ENCODE measurements around the gene EWSR1.
"Not testable (repeated sequence)": the region's sequence is repeated elsewhere in the genome, so short reads cannot be mapped to it uniquely, and the experiment has no call there.

Gene EWSR1

GRCh38 chr22:29247891-29248290, 20.2 kb upstream of the EWSR1 start:
- DNase-seq (ENCODE audit: low read depth) = not testable (repeated sequence)

DNA sequence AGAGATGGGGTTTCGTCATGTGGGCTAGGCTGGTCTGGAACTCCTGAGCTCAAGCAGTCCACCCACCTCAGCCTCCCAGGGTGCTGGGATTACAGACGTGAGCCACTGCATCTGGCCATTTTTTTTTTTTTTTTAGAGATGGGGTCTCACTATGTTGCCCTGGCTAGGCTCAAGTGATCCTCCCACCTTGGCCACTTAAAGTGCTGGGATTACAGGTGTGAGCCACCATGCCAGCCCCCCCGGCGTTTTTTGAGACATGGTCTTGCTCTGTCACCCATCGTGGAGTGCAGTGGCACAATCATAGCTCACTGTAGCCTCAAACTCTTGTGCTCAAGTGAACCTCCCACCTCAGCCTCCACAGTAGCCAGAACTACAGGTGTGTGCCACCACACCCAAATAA, 16.8 kb upstream of the EWSR1 start:
- DNase-seq (ENCODE audit: low read depth) = no peak

- DNase-seq (ENCODE audit: low read depth) = no peak
Measured at GRCh38 chr22:29251981-29252911, 15.8 kb upstream of the EWSR1 start.

DNA sequence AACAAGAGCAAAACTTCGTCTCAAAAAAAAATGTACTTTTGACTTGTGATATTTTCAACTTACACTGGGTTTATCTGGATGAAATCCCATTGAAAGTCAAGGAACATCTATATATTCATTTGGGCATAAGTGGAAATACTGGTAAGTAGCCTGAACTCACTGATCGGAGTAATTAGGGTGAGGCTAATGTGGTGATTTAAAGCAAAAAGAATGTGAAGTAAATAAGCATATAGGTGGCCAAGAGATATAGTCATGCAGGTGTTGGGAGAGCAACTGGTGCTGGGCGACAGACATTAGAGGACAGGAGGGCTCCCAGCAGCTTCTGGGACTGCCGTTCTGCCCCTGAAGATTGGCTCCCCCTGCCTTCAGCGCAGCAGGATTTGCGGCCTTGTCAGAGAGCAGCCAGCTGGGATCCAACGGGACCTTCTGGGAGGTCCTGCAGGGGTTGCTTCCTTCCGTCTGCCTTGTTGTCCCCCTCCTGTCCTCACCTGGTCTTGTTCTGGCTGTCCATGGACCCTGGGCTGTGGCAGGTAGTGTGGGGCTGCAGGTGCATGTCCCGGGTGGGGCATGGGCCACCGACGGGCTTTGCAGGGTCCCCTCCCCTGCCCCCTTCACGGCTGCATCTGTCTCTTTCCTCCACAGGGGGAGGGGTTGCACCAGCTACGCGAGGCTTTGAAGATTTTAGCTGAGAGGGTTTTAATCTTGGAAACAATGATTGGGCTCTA, 14.3 kb upstream of the EWSR1 start:
- no peak for DNase-seq (ENCODE audit: low read depth)

DNA sequence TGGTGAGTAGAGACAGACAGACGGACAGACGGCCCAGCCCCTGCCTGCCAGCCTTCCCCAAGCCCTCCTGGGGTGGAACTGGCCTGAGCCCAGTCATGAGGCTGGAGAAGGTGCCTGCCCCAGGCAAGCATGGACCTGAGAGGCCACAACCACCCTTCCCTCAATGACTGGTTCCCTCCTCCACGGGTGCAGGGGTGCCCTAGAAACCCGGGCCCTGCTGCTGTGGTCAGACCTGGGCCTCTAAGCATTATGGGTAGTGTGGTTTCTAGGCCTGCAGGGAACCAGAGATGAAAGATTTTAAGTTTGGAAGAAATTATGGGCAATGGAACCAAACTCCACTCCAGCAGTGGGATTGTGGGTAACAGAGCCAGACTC, 13.8 kb upstream of the EWSR1 start:
- DNase-seq (ENCODE audit: low read depth) = no peak

- no peak for DNase-seq (ENCODE audit: low read depth)
Measured at GRCh38 chr22:29255064-29255621, 12.9 kb upstream of the EWSR1 start.

DNA sequence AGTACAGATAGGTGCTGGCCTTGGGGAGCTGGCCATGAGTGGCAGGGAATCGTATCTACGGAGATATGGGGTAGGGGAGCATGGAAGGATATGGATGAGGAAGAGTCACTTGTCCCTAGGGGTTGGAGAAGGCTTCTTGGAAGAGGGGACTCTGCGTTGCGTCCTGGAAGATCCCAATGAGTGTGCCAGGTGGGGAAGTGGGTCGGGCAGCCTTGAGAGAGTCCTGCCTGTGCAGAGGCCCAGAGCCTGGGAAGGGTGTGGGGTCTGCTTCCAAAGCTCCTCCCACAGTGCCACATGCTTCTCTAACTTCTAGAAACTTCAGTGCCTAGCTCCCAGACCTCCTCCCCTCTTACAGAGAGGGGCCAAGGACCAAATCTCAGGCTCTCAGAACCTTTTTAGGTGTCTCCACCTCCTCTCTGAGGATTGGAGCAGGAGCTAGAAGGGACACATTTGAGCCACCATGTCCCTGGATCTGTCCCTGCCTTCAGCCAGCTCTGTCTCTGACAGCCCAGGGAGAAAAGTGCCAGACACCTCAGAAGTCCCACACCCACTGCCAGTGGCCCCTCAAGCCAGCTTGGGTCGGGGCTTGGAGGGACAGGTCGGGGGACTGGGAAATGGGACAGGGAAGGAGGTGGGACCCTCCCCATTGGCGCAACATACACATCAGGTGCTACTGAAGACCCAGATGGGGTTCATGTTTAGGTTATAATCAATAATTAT, 11.3 kb upstream of the EWSR1 start:
- no peak for DNase-seq (ENCODE audit: low read depth)

DNA sequence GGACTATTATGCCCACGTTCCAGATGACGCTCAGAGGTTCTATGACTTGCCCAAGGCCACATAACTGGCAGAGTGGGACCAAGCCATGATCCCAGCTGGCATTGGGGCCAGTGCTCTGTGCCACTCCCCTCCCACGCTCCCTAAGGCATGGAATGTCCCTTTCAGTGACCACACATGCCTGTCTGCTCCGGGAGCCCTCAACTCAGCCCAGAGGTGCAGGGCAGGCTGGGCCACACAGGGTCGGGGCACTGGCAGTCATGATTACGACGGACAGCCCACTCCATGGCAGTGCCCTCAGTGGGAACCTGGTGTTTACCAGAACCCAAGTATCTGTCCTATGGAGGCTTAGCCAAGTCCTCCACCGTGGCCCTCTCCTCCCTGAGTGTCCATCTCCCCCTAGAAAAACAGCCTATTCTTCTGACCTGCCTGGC, 10.3 kb upstream of the EWSR1 start:
- DNase-seq (ENCODE audit: low read depth) = no peak

DNA sequence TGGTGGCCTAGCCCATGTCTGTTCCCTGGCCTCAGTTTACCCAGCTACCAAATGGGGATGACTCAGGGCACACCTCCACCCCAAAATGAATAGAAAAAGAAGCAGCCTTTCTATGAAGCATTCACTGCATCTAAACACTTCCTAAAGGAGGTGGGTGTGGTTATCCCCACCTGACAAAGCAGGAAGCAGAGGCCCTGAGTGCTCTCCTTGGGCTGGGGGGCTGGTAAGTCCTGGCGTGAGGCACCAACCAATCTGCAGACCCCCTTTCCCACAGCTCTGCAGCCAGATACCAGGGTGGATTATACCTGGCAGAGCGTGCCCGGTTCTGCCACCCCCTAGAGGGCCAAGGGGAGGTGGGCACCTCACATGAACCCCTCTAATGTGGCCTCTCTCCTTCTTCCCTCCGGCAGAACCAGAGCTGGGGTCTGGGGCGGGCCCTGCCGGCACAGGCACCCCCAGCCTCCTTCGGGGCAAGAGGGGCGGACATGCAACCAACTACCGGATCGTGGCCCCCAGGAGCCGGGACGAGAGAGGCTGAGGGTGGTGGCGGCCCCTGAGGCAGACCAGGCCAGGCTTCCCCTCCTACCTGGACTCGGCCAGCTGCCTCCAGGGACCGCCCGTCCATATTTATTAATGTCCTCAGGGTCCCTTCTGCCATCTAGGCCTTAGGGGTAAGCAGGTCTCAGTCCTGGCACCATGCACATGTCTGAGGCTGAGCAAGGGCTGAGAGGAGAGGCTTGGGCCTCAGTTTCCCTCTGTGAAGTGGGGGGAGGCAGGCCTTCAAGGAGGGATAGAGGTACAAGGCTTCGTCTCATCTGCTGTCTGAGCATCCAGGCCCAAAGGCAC, 9.4 kb upstream of the EWSR1 start:
- no peak for DNase-seq (ENCODE audit: low read depth)

- DNase-seq (ENCODE audit: low read depth) = no peak
Measured at GRCh38 chr22:29259253-29259899, 8.7 kb upstream of the EWSR1 start.

GRCh38 chr22:29260031-29260560, 8.0 kb upstream of the EWSR1 start:
- no peak for DNase-seq (ENCODE audit: low read depth)

DNA sequence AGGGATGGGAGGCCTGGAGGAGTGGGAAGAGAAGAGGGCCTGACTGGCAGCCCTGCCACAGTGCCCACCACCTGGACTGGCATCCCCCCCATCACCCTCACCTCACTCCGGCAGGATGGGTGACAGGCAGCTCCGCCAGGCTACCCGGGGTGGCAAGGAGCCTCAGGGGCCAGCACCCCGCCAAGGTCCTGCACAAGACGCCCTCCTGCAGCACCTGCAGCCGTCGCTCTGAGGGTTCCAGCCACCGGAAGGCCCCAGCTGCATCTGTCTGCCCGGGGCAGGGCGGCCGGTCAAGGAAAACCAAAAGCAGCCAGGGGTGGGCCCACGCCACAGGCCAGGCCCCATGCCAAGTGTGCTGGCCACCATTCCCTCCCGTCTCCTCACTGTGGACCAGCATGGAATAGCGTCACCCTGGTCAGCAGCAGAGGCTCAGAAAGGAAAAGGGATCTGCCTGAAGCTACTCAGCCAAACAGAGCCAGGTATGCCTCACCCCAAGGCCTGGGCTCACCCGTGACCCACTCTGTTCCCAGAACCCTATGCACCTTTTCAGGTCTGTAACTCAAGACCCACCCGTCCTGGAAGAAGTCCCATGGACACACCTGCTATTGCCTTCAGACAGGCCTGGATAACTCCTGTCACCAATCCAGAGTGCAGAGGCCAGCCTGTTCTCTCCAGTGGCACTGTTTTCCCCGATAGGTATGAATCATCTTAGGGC, 7.3 kb upstream of the EWSR1 start:
- no peak for DNase-seq (ENCODE audit: low read depth)

DNA sequence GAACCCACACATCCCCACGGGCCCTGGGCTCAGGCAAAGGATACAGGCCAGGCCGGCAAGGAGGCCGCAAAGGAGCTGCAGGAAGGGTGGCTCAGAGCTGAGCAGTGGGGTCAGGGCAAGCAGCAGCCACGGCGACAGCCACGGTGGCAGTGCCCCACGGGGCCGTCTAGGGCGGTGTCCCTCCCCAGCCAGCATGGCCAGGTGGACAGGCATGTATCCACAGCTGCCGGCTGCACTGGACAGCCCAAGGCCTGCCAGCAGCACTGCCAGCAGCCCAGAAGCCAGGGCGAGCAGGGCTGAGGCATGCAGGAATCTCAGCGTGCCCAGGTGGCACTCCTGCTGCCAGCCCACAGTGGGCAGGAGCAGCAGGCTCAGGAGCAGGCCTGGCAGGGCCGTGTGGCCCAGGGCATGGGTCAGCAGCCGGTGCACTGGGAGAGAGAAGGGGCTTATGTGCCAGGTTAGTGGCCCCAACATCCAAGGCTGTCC, 4.2 kb upstream of the EWSR1 start:
- no peak for DNase-seq (ENCODE audit: low read depth)

DNA sequence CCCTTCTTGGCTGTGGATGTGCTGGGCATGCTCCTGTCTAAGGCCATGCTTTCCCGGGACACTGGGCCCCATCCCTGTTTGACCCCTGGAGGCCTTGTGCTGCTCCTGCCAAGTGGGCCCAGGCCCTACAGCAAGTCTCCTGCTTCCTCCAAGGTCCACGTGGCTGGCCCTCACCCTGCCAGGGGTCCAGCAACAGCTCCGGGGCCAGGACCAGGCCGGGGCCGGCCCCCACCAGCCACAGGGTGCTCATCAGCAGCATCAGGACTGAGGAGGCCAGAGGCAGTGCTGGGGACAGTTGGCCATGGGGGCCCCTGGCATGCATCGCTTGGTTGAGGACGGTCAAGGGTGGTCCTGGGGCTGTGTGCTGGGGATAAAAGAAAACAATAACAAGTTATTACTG, 2.8 kb upstream of the EWSR1 start:
- DNase-seq (ENCODE audit: low read depth) = no peak

GRCh38 chr22:29265929-29266328, 2.1 kb upstream of the EWSR1 start:
- DNase-seq (ENCODE audit: low read depth) = no peak

- no peak for DNase-seq (ENCODE audit: low read depth)
Measured at GRCh38 chr22:29266564-29267461, 1.3 kb upstream of the EWSR1 start.

DNA sequence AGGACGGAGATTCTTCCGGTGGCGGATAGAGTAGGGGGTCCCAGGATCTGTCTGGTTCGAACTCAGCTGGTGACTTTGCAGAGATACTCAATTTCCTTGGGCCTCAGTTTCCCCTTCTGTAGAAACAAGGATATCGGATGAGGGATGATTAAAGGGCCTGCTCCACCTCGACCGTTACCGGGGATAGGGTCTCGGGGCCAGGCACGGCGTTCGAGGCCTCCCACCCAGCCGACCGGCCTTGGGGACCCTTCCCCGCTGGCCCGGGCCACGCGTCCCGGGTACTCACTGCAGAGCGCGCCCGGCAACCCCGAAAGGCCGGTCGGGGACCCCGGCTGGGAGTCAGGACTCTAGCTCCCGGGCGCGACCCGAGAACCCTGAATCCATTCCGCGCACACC, 608 bp upstream of the EWSR1 start:
- no peak for DNase-seq (ENCODE audit: low read depth)

- DNase-seq (ENCODE audit: low read depth) = no peak
Measured at GRCh38 chr22:29268511-29269229, 602 bp downstream of the EWSR1 start.

Data from HS-27A (cell line).